SK-N-SH treated with all-trans-retinoic acid at 6 μM for 48 hours (cell line): ENCODE measurements around the gene REXO2.

ENCODE experiments used
- CREB5 ChIP-seq: fragments of 250-450 bp; sonication (Bioruptor Pico); IDR thresholded peaks from 2 replicates; pipeline ENCODE4 v1.5.1; 2020; ENCODE audit warnings: low read depth, mild to moderate bottlenecking, moderate library complexity
- OSR1 ChIP-seq: fragments of 250-450 bp; sonication (Bioruptor Pico); IDR thresholded peaks from 2 replicates; pipeline ENCODE4 v1.8.0; 2022; ENCODE audit warnings: moderate library complexity, mild to moderate bottlenecking, inconsistent platforms
- POU6F1 ChIP-seq: fragments of 250-450 bp; sonication (Bioruptor Pico); IDR thresholded peaks from 2 replicates; pipeline ENCODE4 v1.8.0; 2021; ENCODE audit warnings: low read depth, mild to moderate bottlenecking, moderate library complexity, borderline replicate concordance
- PPARA ChIP-seq: fragments of 250-450 bp; sonication (Bioruptor Pico); IDR thresholded peaks from 2 replicates; pipeline ENCODE4 v1.5.0; 2020; ENCODE audit warnings: mild to moderate bottlenecking, borderline replicate concordance
- SNAI2 ChIP-seq: fragments of 250-450 bp; sonication (Bioruptor Pico); IDR thresholded peaks from 2 replicates; pipeline ENCODE4 v1.5.0; 2020; ENCODE audit warnings: mild to moderate bottlenecking, moderate library complexity
- ZFP30 ChIP-seq: fragments of 450-650 bp; formaldehyde crosslinking; IDR thresholded peaks from 2 replicates; pipeline ENCODE4 v1.5.0; 2022; ENCODE audit warnings: mild to moderate bottlenecking, moderate library complexity
- ZNF8 ChIP-seq: fragments of 450-650 bp; formaldehyde crosslinking; IDR thresholded peaks from 2 replicates; pipeline ENCODE4 v1.5.0; 2020; ENCODE audit warnings: mild to moderate bottlenecking, moderate library complexity

- TF ChIP-seq CREB5 (CRISPR knock-in tag) (no peak), OSR1 (CRISPR knock-in tag) (no peak), POU6F1 (CRISPR knock-in tag) (no peak), ZFP30 (CRISPR knock-in tag) (no peak), PPARA (CRISPR knock-in tag) (no peak), ZNF8 (no peak), SNAI2 (CRISPR knock-in tag) (no peak)
These were observed 33.4 kb downstream of the REXO2 start for GRCh38 chr11:114472661-114473060.
